Progenitor cell of endocrine pancreas (in vitro differentiated cells): ENCODE data around the gene A1BG. TPM values are rescaled to one million over a fixed set of nuclear protein-coding genes. Genes with fewer than 3 reads are reported as not detected.

ENCODE experiments used
- DNase-seq: peaks from one replicate; pipeline ENCODE4 v3.0.0; 2021; ENCODE audit warnings: low spot score; ENCODE audit not compliant: unreplicated experiment
- H3K27ac Mint-ChIP-seq: 2 replicates; pipeline ENCODE4 v1.8.0; 2021; ENCODE audit warnings: mild to moderate bottlenecking, moderate library complexity, mixed read lengths
- H3K27me3 Mint-ChIP-seq: 2 replicates; pipeline ENCODE4 v1.8.0; 2021; ENCODE audit warnings: mixed read lengths
- H3K36me3 Mint-ChIP-seq: 2 replicates; pipeline ENCODE4 v1.8.0; 2022; ENCODE audit warnings: mixed read lengths; ENCODE audit not compliant: insufficient read depth
- H3K4me1 Mint-ChIP-seq: 2 replicates; pipeline ENCODE4 v1.8.0; 2021; ENCODE audit warnings: low read depth, mixed read lengths
- H3K4me3 Mint-ChIP-seq: 2 replicates; pipeline ENCODE4 v1.8.0; 2021; ENCODE audit warnings: low read depth, mild to moderate bottlenecking, moderate library complexity, mixed read lengths
- H3K9me3 Mint-ChIP-seq: 2 replicates; pipeline ENCODE4 v1.8.0; 2021; ENCODE audit warnings: low read depth, mixed read lengths
- CTCF ChIP-seq: fragments of 200-600 bp; sonication (generic); IDR thresholded peaks from one replicate; pipeline ENCODE4 v1.5.0; 2021; ENCODE audit warnings: antibody characterized with exemption, mild to moderate bottlenecking; ENCODE audit not compliant: unreplicated experiment
- total RNA-seq: library from RNA; stranded (reverse); gene quantifications from 2 replicates; pipeline ENCODE4 v1.2.1, GENCODE V29; 2021

The A1BG gene
- total RNA-seq, 1 donor from 2014 or later, result 3.9 TPM

GRCh38 chr19:58346961-58347929, 6.0 kb downstream of the A1BG start:
- Mint-ChIP-seq H3K9me3 (no peaks in the 10 kb centered on the region), H3K27ac (no peak overlapping the region), H3K4me1 (peaks cover 1% of the 10 kb centered on the region), H3K4me3 (peak overlapping the region; percentile 77), H3K36me3 (peaks cover 3% of the 10 kb centered on the region), H3K27me3 (peaks cover 37% of the 10 kb centered on the region)
- TF ChIP-seq CTCF, result no peak
- peak; percentile 30 for DNase-seq

GRCh38 chr19:58345558-58345957, 7.7 kb downstream of the A1BG start:
- H3K27ac Mint-ChIP-seq, result no peak overlapping the region

GRCh38 chr19:58338825-58339558, 14.3 kb downstream of the A1BG start:
- Mint-ChIP-seq H3K4me3 (no peak overlapping the region), H3K4me1 (no peaks in the 10 kb centered on the region), H3K27me3 (no peaks in the 10 kb centered on the region), H3K27ac (no peak overlapping the region), H3K9me3 (no peaks in the 10 kb centered on the region), H3K36me3 (peaks cover 22% of the 10 kb centered on the region)
- DNase-seq, result no peak
- peak; percentile 24 for TF ChIP-seq CTCF

More at GRCh38 chr19:58345558-58345957, 7.7 kb downstream of the A1BG start:
- Mint-ChIP-seq H3K36me3 (peaks cover 3% of the 10 kb centered on the region), H3K4me3 (peak overlapping the region; percentile 43), H3K27me3 (peaks cover 37% of the 10 kb centered on the region), H3K9me3 (no peaks in the 10 kb centered on the region), H3K4me1 (peaks cover 1% of the 10 kb centered on the region)
- DNase-seq, result no peak
- TF ChIP-seq CTCF, result no peak

- Mint-ChIP-seq H3K36me3 (peaks cover 22% of the 10 kb centered on the region), H3K4me1 (no peaks in the 10 kb centered on the region), H3K9me3 (no peaks in the 10 kb centered on the region), H3K4me3 (no peak overlapping the region), H3K27ac (no peak overlapping the region), H3K27me3 (no peaks in the 10 kb centered on the region)
- TF ChIP-seq CTCF, result no peak
- no peak for DNase-seq
Observed at GRCh38 chr19:58338336-58338735, 15.0 kb downstream of the A1BG start.

- Mint-ChIP-seq H3K4me3 (no peak overlapping the region), H3K27me3 (no peaks in the 10 kb centered on the region), H3K4me1 (no peaks in the 10 kb centered on the region), H3K27ac (no peak overlapping the region), H3K9me3 (no peaks in the 10 kb centered on the region), H3K36me3 (peaks cover 22% of the 10 kb centered on the region)
- TF ChIP-seq CTCF, result no peak
- no peak for DNase-seq
Observed at GRCh38 chr19:58336820-58337219, 16.5 kb downstream of the A1BG start.
